Mesothelial cell of epicardium (in vitro differentiated cells): ENCODE measurements around the gene SKOR2. TPM values are rescaled to one million over a fixed set of nuclear protein-coding genes. Genes with fewer than 3 reads are reported as not detected.
"Not testable (repeated sequence)": the region's sequence is repeated elsewhere in the genome, so short reads cannot be mapped to it uniquely, and the experiment has no call there.

Source experiments
- DNase-seq, 2 experiments: peaks; one replicate each; pipeline ENCODE4 v3.0.0; 2021; ENCODE audit warnings: low spot score in 2 of 2; ENCODE audit not compliant: unreplicated experiment in 2 of 2
- H3K27ac Mint-ChIP-seq: 2 replicates; pipeline ENCODE4 v1.8.0; 2021; ENCODE audit warnings: mixed read lengths
- H3K27me3 Mint-ChIP-seq: 2 replicates; pipeline ENCODE4 v1.8.0; 2021; ENCODE audit warnings: low read depth, mixed read lengths
- H3K36me3 Mint-ChIP-seq: 2 replicates; pipeline ENCODE4 v1.8.0; 2021; ENCODE audit warnings: mixed read lengths
- H3K4me1 Mint-ChIP-seq: 2 replicates; pipeline ENCODE4 v1.8.0; 2021; ENCODE audit warnings: mixed read lengths
- H3K4me3 Mint-ChIP-seq: 2 replicates; pipeline ENCODE4 v1.8.0; 2021; ENCODE audit warnings: mild to moderate bottlenecking, moderate library complexity, mixed read lengths
- H3K9me3 Mint-ChIP-seq: 2 replicates; pipeline ENCODE4 v1.8.0; 2021; ENCODE audit warnings: mixed read lengths
- CTCF ChIP-seq: fragments of 200-600 bp; sonication (generic); IDR thresholded peaks from one replicate; pipeline ENCODE4 v1.5.0; 2021; ENCODE audit warnings: antibody characterized with exemption; ENCODE audit not compliant: unreplicated experiment
- total RNA-seq: library from RNA; stranded (reverse); gene quantifications from 3 replicates; pipeline ENCODE4 v1.2.1, GENCODE V29; 2021

The SKOR2 gene
- total RNA-seq, 1 donor from 2014 or later: not detected

DNA sequence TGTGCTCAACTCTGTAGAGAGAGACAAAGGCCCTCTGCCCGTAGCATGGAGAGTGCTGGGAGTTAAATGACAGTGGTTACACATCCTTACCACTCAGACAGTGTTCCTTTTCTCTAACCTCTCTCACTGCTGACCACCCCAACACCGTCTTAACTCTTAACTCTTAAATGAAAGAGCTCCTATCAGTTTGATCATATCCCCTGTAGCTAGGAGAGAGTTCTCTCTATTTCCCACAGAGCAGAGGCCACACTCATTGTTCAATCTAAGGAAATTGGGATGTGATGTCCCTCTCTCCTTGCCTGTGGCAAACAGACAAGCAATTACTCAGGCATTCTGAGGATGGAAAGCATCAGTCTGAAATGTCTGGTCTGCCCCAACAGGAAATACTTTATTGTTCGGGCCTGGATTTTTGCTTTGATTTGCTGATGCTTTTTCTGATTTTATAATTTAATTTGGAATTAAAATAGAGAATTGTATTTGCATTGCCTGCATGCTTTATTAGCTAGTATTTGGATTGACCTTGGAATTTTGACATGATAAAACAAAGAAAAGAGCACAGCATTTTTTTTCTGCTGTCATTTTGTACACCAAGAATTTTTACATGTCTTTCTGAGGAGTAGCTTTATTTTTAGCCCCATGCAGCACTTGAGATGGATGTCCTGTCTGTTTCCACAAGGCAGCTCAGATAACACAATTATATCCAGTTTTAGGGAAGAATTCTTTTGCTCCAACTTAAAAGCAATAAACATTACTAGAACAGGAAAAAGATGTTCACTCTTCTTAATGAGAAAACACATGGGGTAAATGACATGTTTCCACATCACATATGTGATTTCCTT lies 47.6 kb downstream of the SKOR2 start:
- no peak overlapping the region for H3K27ac Mint-ChIP-seq
- no peaks in the 10 kb centered on the region for H3K36me3 Mint-ChIP-seq
- no peaks in the 10 kb centered on the region for H3K4me1 Mint-ChIP-seq
- TF ChIP-seq CTCF: no peak
- H3K9me3 Mint-ChIP-seq: no peaks in the 10 kb centered on the region
- H3K4me3 Mint-ChIP-seq: no peak overlapping the region
- peaks cover 34% of the 10 kb centered on the region for H3K27me3 Mint-ChIP-seq
- no peak for DNase-seq

DNA sequence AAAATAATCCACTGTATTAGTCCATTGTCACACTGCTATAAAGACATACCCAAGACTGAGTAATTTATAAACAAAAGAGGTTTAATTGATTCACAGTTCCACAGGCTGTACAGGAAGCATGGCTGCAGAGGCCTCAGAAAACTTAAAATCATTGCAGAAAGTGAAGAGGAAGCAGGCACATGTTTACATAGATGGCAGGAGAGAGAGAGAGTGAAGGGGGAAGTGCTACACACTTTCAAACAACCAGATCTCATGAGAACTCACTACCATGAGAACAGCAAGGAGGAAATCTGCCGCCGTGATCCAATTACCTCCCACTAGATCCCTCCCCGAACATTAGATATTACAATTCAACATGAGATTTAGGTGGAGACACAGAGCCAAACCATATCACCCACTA lies 55.5 kb downstream of the SKOR2 start:
- not testable (repeated sequence) for H3K4me1 Mint-ChIP-seq, H3K4me3 Mint-ChIP-seq, DNase-seq, H3K27ac Mint-ChIP-seq, H3K36me3 Mint-ChIP-seq
- Mint-ChIP-seq H3K9me3 (peaks cover 16% of the 10 kb centered on the region), H3K27me3 (peaks cover 57% of the 10 kb centered on the region)

DNA sequence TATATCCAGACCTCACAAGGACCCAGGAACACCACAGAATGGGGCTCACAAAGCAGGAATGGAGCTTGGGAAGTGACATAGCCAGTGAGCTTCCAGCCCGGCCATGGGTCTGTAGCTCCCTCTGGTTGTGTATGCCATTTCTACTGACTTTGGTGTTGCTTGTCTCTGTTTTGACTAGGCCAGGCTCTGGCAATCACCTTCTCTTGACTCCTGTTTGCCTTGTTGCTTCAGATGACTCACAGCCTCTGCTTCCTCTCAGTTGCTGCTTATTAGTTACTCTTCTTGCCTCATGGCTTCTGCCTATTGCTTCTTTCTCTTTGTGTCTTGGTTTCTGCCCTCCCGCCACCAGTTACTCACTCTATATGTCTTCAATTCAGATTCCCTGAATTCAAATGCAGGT lies 59.5 kb downstream of the SKOR2 start:
- DNase-seq: no peak
- TF ChIP-seq CTCF: no peak
- H3K27me3 Mint-ChIP-seq: peaks cover 54% of the 10 kb centered on the region
- H3K4me3 Mint-ChIP-seq: no peak overlapping the region
- no peaks in the 10 kb centered on the region for H3K36me3 Mint-ChIP-seq
- H3K27ac Mint-ChIP-seq: no peak overlapping the region
- peaks cover 6% of the 10 kb centered on the region for H3K9me3 Mint-ChIP-seq
- H3K4me1 Mint-ChIP-seq: no peaks in the 10 kb centered on the region

DNA sequence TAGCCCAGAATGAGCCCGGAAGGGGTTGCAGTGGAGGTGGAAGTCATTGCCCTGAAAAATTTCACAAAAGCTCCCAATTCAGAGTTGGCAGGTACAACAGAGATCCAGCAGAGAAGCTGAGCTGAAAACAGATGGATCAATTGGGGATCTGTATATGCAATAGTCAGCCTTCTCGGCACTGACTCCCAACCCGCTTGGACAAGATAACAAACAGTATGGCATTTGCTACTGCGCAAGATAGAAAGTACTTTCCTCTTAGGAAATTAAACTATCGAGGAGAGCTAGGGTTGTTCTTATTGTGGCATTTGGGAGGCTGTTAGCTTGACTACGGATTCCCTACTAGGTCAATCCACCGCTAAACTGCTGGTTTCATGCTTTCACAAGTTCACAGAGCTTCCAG lies 63.7 kb downstream of the SKOR2 start:
- H3K4me1 Mint-ChIP-seq: no peaks in the 10 kb centered on the region
- DNase-seq: no peak
- no peaks in the 10 kb centered on the region for H3K36me3 Mint-ChIP-seq
- peaks cover 21% of the 10 kb centered on the region for H3K9me3 Mint-ChIP-seq
- no peak overlapping the region for H3K4me3 Mint-ChIP-seq
- no peak overlapping the region for H3K27ac Mint-ChIP-seq
- peaks cover 45% of the 10 kb centered on the region for H3K27me3 Mint-ChIP-seq
- no peak for TF ChIP-seq CTCF

- Mint-ChIP-seq H3K9me3 (peaks cover 21% of the 10 kb centered on the region), H3K4me3 (no peak overlapping the region), H3K27me3 (peaks cover 32% of the 10 kb centered on the region), H3K36me3 (no peaks in the 10 kb centered on the region), H3K4me1 (no peaks in the 10 kb centered on the region), H3K27ac (no peak overlapping the region)
- no peak for TF ChIP-seq CTCF
- no peak for DNase-seq
Measured at GRCh38 chr18:47184419-47185050, 66.9 kb downstream of the SKOR2 start.

- not testable (repeated sequence) for H3K4me3 Mint-ChIP-seq, DNase-seq, H3K27ac Mint-ChIP-seq, H3K4me1 Mint-ChIP-seq, H3K36me3 Mint-ChIP-seq
- Mint-ChIP-seq H3K9me3 (peaks cover 21% of the 10 kb centered on the region), H3K27me3 (peaks cover 30% of the 10 kb centered on the region)
Measured at GRCh38 chr18:47182156-47182555, 69.3 kb downstream of the SKOR2 start.
